ENCODE measurements around the gene MMEL1. TPM values are rescaled to one million over a fixed set of nuclear protein-coding genes. Genes with fewer than 3 reads are reported as not detected.
"Not testable (repeated sequence)": the region's sequence is repeated elsewhere in the genome, so short reads cannot be mapped to it uniquely, and the experiment has no call there.

MMEL1 gene
- total and polyA plus RNA-seq, 3 donors from 2014 or later, result 17.2 to 36.4 (median 18.8) TPM

GRCh38 chr1:2574350-2574749 is 58.5 kb downstream of the MMEL1 start:
- no peak for TF ChIP-seq POLR2A (IDR thresholded peaks at IDR 0.05)
- TF ChIP-seq, protein P1, sequence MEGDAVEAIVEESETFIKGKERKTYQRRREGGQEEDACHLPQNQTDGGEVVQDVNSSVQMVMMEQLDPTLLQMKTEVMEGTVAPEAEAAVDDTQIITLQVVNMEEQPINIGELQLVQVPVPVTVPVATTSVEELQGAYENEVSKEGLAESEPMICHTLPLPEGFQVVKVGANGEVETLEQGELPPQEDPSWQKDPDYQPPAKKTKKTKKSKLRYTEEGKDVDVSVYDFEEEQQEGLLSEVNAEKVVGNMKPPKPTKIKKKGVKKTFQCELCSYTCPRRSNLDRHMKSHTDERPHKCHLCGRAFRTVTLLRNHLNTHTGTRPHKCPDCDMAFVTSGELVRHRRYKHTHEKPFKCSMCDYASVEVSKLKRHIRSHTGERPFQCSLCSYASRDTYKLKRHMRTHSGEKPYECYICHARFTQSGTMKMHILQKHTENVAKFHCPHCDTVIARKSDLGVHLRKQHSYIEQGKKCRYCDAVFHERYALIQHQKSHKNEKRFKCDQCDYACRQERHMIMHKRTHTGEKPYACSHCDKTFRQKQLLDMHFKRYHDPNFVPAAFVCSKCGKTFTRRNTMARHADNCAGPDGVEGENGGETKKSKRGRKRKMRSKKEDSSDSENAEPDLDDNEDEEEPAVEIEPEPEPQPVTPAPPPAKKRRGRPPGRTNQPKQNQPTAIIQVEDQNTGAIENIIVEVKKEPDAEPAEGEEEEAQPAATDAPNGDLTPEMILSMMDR (IDR thresholded peaks at IDR 0.05), result no peak
- Histone ChIP-seq H3K27ac (no peak overlapping the region), H3K27me3 (no peaks in the 10 kb centered on the region), H3K36me3 (ENCODE audit: low read depth, missing control alignments) (no peaks in the 10 kb centered on the region), H3K4me3 (no peak overlapping the region), H3K9me3 (no peaks in the 10 kb centered on the region), H3K4me1 (no peaks in the 10 kb centered on the region)
- 86 to 91% methylated on average over 9 of the region's 9 CpGs for WGBS, 2 donors
- intact Hi-C loops (cut with DNase I; ENCODE audit: low total_unique reads), result no loop called here
- DNase-seq, result no peak

DNA sequence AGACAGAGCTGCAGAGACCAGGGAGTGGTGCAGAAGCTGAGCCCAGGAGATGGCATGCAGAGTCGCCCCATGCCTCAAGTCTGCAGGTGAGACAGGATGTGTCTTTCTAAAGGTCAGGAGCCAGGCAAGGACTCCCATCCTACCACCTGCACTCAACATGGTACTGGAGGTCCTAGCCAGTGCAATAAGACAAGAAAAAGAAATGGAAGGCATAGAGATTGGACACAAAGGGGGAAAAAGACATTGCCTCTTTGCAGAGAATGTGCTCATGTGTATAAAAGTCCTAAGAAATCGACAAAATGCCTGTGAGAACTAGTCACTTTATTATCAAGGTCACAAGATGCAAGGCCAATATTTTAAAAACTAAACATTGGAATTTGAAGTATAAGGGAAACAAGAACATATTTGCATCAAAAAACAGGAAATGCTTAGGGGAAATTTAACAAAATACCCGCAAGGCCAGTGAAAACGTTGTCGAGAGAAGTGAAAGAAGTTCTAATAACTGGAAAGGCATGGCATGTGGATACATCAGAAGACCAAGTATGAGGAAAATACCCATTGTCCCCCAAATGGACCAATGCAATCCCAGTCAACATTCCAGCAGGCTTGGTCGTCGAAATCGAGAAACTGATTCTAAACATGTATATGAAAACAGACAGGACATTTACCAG is 59.4 kb downstream of the MMEL1 start:
- H3K27me3 ChIP-seq, result no peaks in the 10 kb centered on the region

DNA sequence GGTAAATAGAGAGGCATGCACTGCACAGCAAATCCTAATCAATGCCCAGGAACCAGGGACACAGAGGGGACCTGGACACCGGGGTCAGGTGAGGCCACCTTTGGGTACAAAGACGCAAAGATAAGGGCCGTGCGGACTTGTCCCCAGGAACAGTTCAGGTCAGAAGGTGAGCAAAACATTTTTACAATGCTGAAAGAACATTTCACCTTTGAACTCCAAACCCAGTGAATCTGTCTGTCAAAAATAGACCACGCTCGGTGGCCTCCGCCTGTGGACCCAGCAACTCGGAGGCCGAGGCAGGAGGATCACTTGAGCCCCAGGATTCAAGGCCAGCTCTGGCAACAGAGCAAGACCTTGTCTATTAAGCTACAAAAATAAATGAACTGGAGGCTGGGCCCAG is 61.5 kb downstream of the MMEL1 start:
- H3K4me3 ChIP-seq, result no peak overlapping the region
- no peaks in the 10 kb centered on the region for H3K36me3 ChIP-seq (ENCODE audit: low read depth, missing control alignments)
- no peaks in the 10 kb centered on the region for H3K4me1 ChIP-seq
- DNase-seq, result no peak
- whole genome bisulfite sequencing, 2 donors, result 92 to 93% methylated on average over 9 of the region's 9 CpGs
- no peak for TF ChIP-seq POLR2A (IDR thresholded peaks at IDR 0.05)
- TF ChIP-seq, protein P1 (IDR thresholded peaks at IDR 0.05), result no peak
- H3K27ac ChIP-seq, result no peak overlapping the region
- no peaks in the 10 kb centered on the region for H3K9me3 ChIP-seq
- H3K27me3 ChIP-seq, result no peaks in the 10 kb centered on the region
- intact Hi-C loops (cut with DNase I; ENCODE audit: low total_unique reads), result no loop called here

More for the DNA sequence above, 59.4 kb downstream of the MMEL1 start:
- no peaks in the 10 kb centered on the region for H3K36me3 ChIP-seq (ENCODE audit: low read depth, missing control alignments)
- H3K9me3 ChIP-seq, result no peaks in the 10 kb centered on the region
- no peak overlapping the region for H3K27ac ChIP-seq
- no peaks in the 10 kb centered on the region for H3K4me1 ChIP-seq
- TF ChIP-seq, protein P1 (IDR thresholded peaks at IDR 0.05), result no peak
- no peak for TF ChIP-seq POLR2A (IDR thresholded peaks at IDR 0.05)
- no peak overlapping the region for H3K4me3 ChIP-seq
- intact Hi-C loops (cut with DNase I; ENCODE audit: low total_unique reads), result no loop called here
- WGBS, 2 donors, result 80 to 88% methylated on average over 8 of the region's 8 CpGs
- no peak for DNase-seq

- no peaks in the 10 kb centered on the region for H3K36me3 ChIP-seq (ENCODE audit: low read depth, missing control alignments)
- H3K27me3 ChIP-seq, result no peaks in the 10 kb centered on the region
- no peak overlapping the region for H3K4me3 ChIP-seq
- H3K9me3 ChIP-seq, result no peaks in the 10 kb centered on the region
- no peak for TF ChIP-seq POLR2A (IDR thresholded peaks at IDR 0.05)
- TF ChIP-seq, protein P1 (IDR thresholded peaks at IDR 0.05), result no peak
- H3K27ac ChIP-seq, result no peak overlapping the region
- no peak for DNase-seq
- WGBS, 2 donors, result 84 to 85% methylated on average over 14 to 17 of the region's 17 CpGs
- intact Hi-C loops (cut with DNase I; ENCODE audit: low total_unique reads), result no loop called here
- H3K4me1 ChIP-seq, result no peaks in the 10 kb centered on the region
These were observed 62.5 kb downstream of the MMEL1 start for GRCh38 chr1:2570332-2570731.

DNA sequence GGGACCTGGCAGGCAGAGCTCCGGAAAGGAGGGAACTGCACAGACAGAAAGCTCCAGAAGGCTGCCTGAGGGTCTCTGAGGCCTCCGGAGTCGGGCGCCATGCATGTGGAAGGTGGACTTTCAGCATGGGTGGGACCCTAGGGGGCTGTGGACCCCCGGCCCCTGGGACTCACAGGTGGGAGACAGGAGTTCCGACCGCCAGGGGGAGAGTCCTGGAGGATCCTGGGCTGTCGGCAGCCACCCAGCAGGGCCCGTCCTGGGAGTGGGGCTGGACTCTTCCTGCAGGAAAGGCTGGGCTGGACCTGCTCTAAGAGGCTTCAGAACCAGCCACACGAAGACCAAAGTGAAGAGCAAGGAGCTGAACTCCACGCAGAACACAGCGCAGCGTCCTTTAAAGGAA is 63.1 kb downstream of the MMEL1 start:
- H3K4me1 ChIP-seq; DNase-seq; H3K36me3 ChIP-seq (ENCODE audit: low read depth, missing control alignments); H3K27me3 ChIP-seq; H3K9me3 ChIP-seq; H3K27ac ChIP-seq; H3K4me3 ChIP-seq; intact Hi-C loops (cut with DNase I; ENCODE audit: low total_unique reads): not testable (repeated sequence)
- 83 to 84% methylated on average over 13 of the region's 13 CpGs for WGBS, 2 donors

Measured in testis (tissue), 3 donors.